HG02943 (cell line): ENCODE results near the gene ARSK.

Source experiments
- ATAC-seq: cut with Tn5 transposase; IDR thresholded peaks from one replicate; pipeline ENCODE4 v1.9.1; 2021; ENCODE audit warnings: mild to moderate bottlenecking, low read depth, moderate library complexity; ENCODE audit not compliant: unreplicated experiment

Gene ARSK

GRCh38 chr5:95554647-95555548 lies at the start of gene ARSK, which contains the start of gene SKIC3:
ARSK (plus strand) TSS chr5:95555101; CDS start chr5:95555279, 178 bp downstream.
SKIC3 (minus strand) TSS chr5:95554977; CDS start chr5:95547150, 7,827 bp downstream.
- ATAC-seq = peak; percentile 94

- ATAC-seq = no peak
These were observed 46.4 kb upstream of the ARSK start for GRCh38 chr5:95508550-95508949.

- no peak for ATAC-seq
These were observed 43.3 kb upstream of the ARSK start for GRCh38 chr5:95511606-95512005.

- ATAC-seq = no peak
These were observed 36.5 kb upstream of the ARSK start for GRCh38 chr5:95518417-95518816.

GRCh38 chr5:95519151-95519550 lies 35.8 kb upstream of the ARSK start:
- no peak for ATAC-seq

GRCh38 chr5:95519681-95520080 lies 35.2 kb upstream of the ARSK start:
- no peak for ATAC-seq

GRCh38 chr5:95520206-95520605 lies 34.7 kb upstream of the ARSK start:
- no peak for ATAC-seq

- ATAC-seq = no peak
These were observed 30.5 kb upstream of the ARSK start for GRCh38 chr5:95524423-95524822.

GRCh38 chr5:95526871-95527270 lies 28.0 kb upstream of the ARSK start:
- no peak for ATAC-seq

GRCh38 chr5:95528565-95528964 lies 26.3 kb upstream of the ARSK start:
- ATAC-seq = no peak

GRCh38 chr5:95530416-95530815 lies 24.5 kb upstream of the ARSK start:
- no peak for ATAC-seq

- no peak for ATAC-seq
These were observed 23.4 kb upstream of the ARSK start for GRCh38 chr5:95531491-95531890.

GRCh38 chr5:95532415-95532814 lies 22.5 kb upstream of the ARSK start:
- ATAC-seq = no peak

- no peak for ATAC-seq
These were observed 21.8 kb upstream of the ARSK start for GRCh38 chr5:95533106-95533505.

GRCh38 chr5:95533761-95534160 lies 21.1 kb upstream of the ARSK start:
- ATAC-seq = no peak

- ATAC-seq = no peak
These were observed 17.4 kb upstream of the ARSK start for GRCh38 chr5:95537501-95537900.

- ATAC-seq = no peak
These were observed 11.7 kb upstream of the ARSK start for GRCh38 chr5:95543017-95543705.

- ATAC-seq = no peak
These were observed 5.9 kb upstream of the ARSK start for GRCh38 chr5:95549030-95549429.

- peak; percentile 22 for ATAC-seq
These were observed 612 bp upstream of the ARSK start for GRCh38 chr5:95554331-95554646.

- no peak for ATAC-seq
These were observed 652 bp downstream of the ARSK start for GRCh38 chr5:95555553-95555952.

GRCh38 chr5:95557841-95558240 lies 2.9 kb downstream of the ARSK start:
- no peak for ATAC-seq

- no peak for ATAC-seq
These were observed 7.4 kb downstream of the ARSK start for GRCh38 chr5:95562282-95562681.
